Neural progenitor cell (in vitro differentiated cells): ENCODE results near the gene CDC20B. TPM values are rescaled to one million over a fixed set of nuclear protein-coding genes. Genes with fewer than 3 reads are reported as not detected.

Experiments used
- DNase-seq: peaks from one replicate; pipeline ENCODE4 v3.0.0-alpha.2; 2016; ENCODE audit warnings: low spot score
- H2AFZ ChIP-seq: fragments of 200-600 bp; sonication (generic); replicated peaks from 2 replicates; pipeline ENCODE4 v1.6.1; 2016; ENCODE audit warnings: antibody characterized with exemption
- H3F3A ChIP-seq: fragments of 200-600 bp; sonication (generic); 2 replicates; pipeline ENCODE4 v1.6.1; 2016; ENCODE audit warnings: antibody characterized with exemption, low read depth
- H3K27ac ChIP-seq: fragments of 200-600 bp; sonication (generic); 2 replicates; pipeline ENCODE4 v1.5.1; 2016; ENCODE audit warnings: mild to moderate bottlenecking
- H3K27me3 ChIP-seq: fragments of 200-600 bp; sonication (generic); 2 replicates; pipeline ENCODE4 v1.6.1; 2016; ENCODE audit warnings: mild to moderate bottlenecking, moderate library complexity
- H3K36me3 ChIP-seq: fragments of 200-600 bp; sonication (generic); 2 replicates; pipeline ENCODE4 v1.5.1; 2016
- H3K4me1 ChIP-seq: fragments of 200-600 bp; sonication (generic); 2 replicates; pipeline ENCODE4 v1.6.1; 2016; ENCODE audit warnings: mixed run types
- H3K4me2 ChIP-seq: fragments of 200-600 bp; sonication (generic); 2 replicates; pipeline ENCODE4 v1.6.1; 2016
- H3K4me3 ChIP-seq: fragments of 200-600 bp; sonication (generic); 2 replicates; pipeline ENCODE4 v1.5.1; 2016
- H3K79me2 ChIP-seq: fragments of 200-600 bp; sonication (generic); 2 replicates; pipeline ENCODE4 v1.6.1; 2016; ENCODE audit warnings: low read depth
- H3K9ac ChIP-seq: fragments of 200-600 bp; sonication (generic); 2 replicates; pipeline ENCODE4 v1.6.1; 2016
- H3K9me3 ChIP-seq: fragments of 200-600 bp; sonication (generic); 2 replicates; pipeline ENCODE4 v1.5.1; 2016; ENCODE audit warnings: low read depth
- H4K20me1 ChIP-seq: fragments of 200-600 bp; sonication (generic); 2 replicates; pipeline ENCODE4 v1.6.1; 2016; ENCODE audit warnings: low read depth
- H3K27ac Mint-ChIP-seq: 3 replicates; pipeline ENCODE4 v1.8.0; 2021; ENCODE audit warnings: mixed read lengths
- H3K27me3 Mint-ChIP-seq: 2 replicates; pipeline ENCODE4 v1.8.0; 2022; ENCODE audit warnings: low read depth, mild to moderate bottlenecking, inconsistent platforms, moderate library complexity, mixed read lengths; ENCODE audit not compliant: insufficient read depth
- H3K36me3 Mint-ChIP-seq: 3 replicates; pipeline ENCODE4 v1.8.0; 2021; ENCODE audit warnings: mixed read lengths
- H3K4me1 Mint-ChIP-seq: 3 replicates; pipeline ENCODE4 v1.8.0; 2021; ENCODE audit warnings: mixed read lengths
- H3K4me3 Mint-ChIP-seq: 3 replicates; pipeline ENCODE4 v1.8.0; 2021; ENCODE audit warnings: mild to moderate bottlenecking, moderate library complexity, mixed read lengths
- H3K9me3 Mint-ChIP-seq: 3 replicates; pipeline ENCODE4 v1.8.0; 2020; ENCODE audit warnings: mixed read lengths
- EZH2 ChIP-seq: fragments of 200-600 bp; sonication (generic); IDR thresholded peaks from 2 replicates; pipeline ENCODE4 v1.6.1; 2017; ENCODE audit warnings: antibody characterized with exemption, mild to moderate bottlenecking, moderate library complexity
- EZH2phosphoT487 ChIP-seq: fragments of 200-600 bp; sonication (generic); IDR thresholded peaks from 2 replicates; pipeline ENCODE4 v1.6.1; 2017; ENCODE audit warnings: antibody characterized with exemption
- total RNA-seq: library from RNA; depleted of rRNA; stranded (reverse); fragments of >200 nt; gene quantifications from 2 replicates; pipeline ENCODE4 v1.2.3, GENCODE V29; 2015; ENCODE audit warnings: low replicate concordance
- TF ChIP-seq, protein P1 (sequence below): fragments of 200-600 bp; sonication (generic); IDR thresholded peaks from 2 replicates; pipeline ENCODE4 v1.5.1; 2017; ENCODE audit warnings: antibody characterized with exemption, mild to moderate bottlenecking

CDC20B gene
- total RNA-seq, 1 donor from 2014 or later = not detected

GRCh38 chr5:55154873-55155272 lies 18.1 kb downstream of the CDC20B start:
- Histone ChIP-seq H3K4me1 (no peaks in the 10 kb centered on the region), H3K36me3 (no peaks in the 10 kb centered on the region), H3K27me3 (no peaks in the 10 kb centered on the region), H3K9me3 (no peaks in the 10 kb centered on the region), H3K79me2 (no peaks in the 10 kb centered on the region), H3K9ac (no peak overlapping the region), H4K20me1 (no peaks in the 10 kb centered on the region), H3F3A (no peaks in the 10 kb centered on the region), H3K27ac (no peak overlapping the region), H3K4me3 (no peak overlapping the region), H2AFZ (no peak overlapping the region), H3K4me2 (no peak overlapping the region)
- Mint-ChIP-seq H3K9me3 (peaks cover 6% of the 10 kb centered on the region), H3K4me3 (no peak overlapping the region), H3K4me1 (no peaks in the 10 kb centered on the region), H3K27me3 (peaks cover 8% of the 10 kb centered on the region), H3K27ac (no peak overlapping the region), H3K36me3 (no peaks in the 10 kb centered on the region)
- TF ChIP-seq, protein P1, sequence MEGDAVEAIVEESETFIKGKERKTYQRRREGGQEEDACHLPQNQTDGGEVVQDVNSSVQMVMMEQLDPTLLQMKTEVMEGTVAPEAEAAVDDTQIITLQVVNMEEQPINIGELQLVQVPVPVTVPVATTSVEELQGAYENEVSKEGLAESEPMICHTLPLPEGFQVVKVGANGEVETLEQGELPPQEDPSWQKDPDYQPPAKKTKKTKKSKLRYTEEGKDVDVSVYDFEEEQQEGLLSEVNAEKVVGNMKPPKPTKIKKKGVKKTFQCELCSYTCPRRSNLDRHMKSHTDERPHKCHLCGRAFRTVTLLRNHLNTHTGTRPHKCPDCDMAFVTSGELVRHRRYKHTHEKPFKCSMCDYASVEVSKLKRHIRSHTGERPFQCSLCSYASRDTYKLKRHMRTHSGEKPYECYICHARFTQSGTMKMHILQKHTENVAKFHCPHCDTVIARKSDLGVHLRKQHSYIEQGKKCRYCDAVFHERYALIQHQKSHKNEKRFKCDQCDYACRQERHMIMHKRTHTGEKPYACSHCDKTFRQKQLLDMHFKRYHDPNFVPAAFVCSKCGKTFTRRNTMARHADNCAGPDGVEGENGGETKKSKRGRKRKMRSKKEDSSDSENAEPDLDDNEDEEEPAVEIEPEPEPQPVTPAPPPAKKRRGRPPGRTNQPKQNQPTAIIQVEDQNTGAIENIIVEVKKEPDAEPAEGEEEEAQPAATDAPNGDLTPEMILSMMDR = no peak
- TF ChIP-seq EZH2 (no peak), EZH2phosphoT487 (no peak)
- no peak for DNase-seq

GRCh38 chr5:55151923-55152842 lies 20.8 kb downstream of the CDC20B start:
- Histone ChIP-seq H3K27me3 (no peaks in the 10 kb centered on the region), H4K20me1 (no peaks in the 10 kb centered on the region), H3K27ac (no peak overlapping the region), H3K4me2 (no peak overlapping the region), H3K4me3 (no peak overlapping the region), H3K79me2 (no peaks in the 10 kb centered on the region), H3K4me1 (no peaks in the 10 kb centered on the region), H3F3A (peaks cover 9% of the 10 kb centered on the region), H3K36me3 (no peaks in the 10 kb centered on the region), H2AFZ (no peak overlapping the region), H3K9ac (no peak overlapping the region), H3K9me3 (no peaks in the 10 kb centered on the region)
- H3K27me3 Mint-ChIP-seq = peaks cover 3% of the 10 kb centered on the region
- TF ChIP-seq EZH2 (no peak), EZH2phosphoT487 (no peak)
- TF ChIP-seq, protein P1 = no peak
- no peaks in the 10 kb centered on the region for H3K4me1 Mint-ChIP-seq
- H3K36me3 Mint-ChIP-seq = no peaks in the 10 kb centered on the region
- H3K4me3 Mint-ChIP-seq = no peak overlapping the region
- H3K27ac Mint-ChIP-seq = no peak overlapping the region
- no peak for DNase-seq
- H3K9me3 Mint-ChIP-seq = peaks cover 6% of the 10 kb centered on the region

GRCh38 chr5:55149308-55149795 lies 23.6 kb downstream of the CDC20B start:
- H3K9me3 ChIP-seq = no peaks in the 10 kb centered on the region
- no peak overlapping the region for H3K4me2 ChIP-seq
- no peaks in the 10 kb centered on the region for H3K79me2 ChIP-seq
- H2AFZ ChIP-seq = no peak overlapping the region
- TF ChIP-seq, protein P1 = no peak
- no peak for TF ChIP-seq EZH2
- no peak for TF ChIP-seq EZH2phosphoT487
- H3K27ac Mint-ChIP-seq = no peak overlapping the region
- no peaks in the 10 kb centered on the region for H3K27me3 ChIP-seq
- no peaks in the 10 kb centered on the region for H4K20me1 ChIP-seq
- H3F3A ChIP-seq = peaks cover 9% of the 10 kb centered on the region
- H3K9me3 Mint-ChIP-seq = no peaks in the 10 kb centered on the region
- peaks cover 2% of the 10 kb centered on the region for H3K27me3 Mint-ChIP-seq
- DNase-seq = no peak
- H3K36me3 Mint-ChIP-seq = no peaks in the 10 kb centered on the region
- no peak overlapping the region for H3K4me3 ChIP-seq
- H3K27ac ChIP-seq = no peak overlapping the region
- no peak overlapping the region for H3K4me3 Mint-ChIP-seq
- no peaks in the 10 kb centered on the region for H3K36me3 ChIP-seq
- peaks cover 4% of the 10 kb centered on the region for H3K4me1 Mint-ChIP-seq
- no peaks in the 10 kb centered on the region for H3K4me1 ChIP-seq
- no peak overlapping the region for H3K9ac ChIP-seq
